Measurements from ENCODE around the gene KCNJ5. TPM values are rescaled to one million over a fixed set of nuclear protein-coding genes. Genes with fewer than 3 reads are reported as not detected.

Gene KCNJ5
- polyA plus RNA-seq, 1 donor from 2014 or later, result not detected

- Mint-ChIP-seq H3K36me3 (no peaks in the 10 kb centered on the region), H3K27me3 (peaks cover 62% of the 10 kb centered on the region), H3K9me3 (peaks cover 0 to 3% (median 0%) of the 10 kb centered on the region in 3 donors), H3K4me1 (peaks cover 11 to 20% (median 15%) of the 10 kb centered on the region in 3 donors), H3K4me3 (no peak overlapping the region), H3K27ac (no peak overlapping the region)
Measured at GRCh38 chr11:128907585-128907984, 16.4 kb downstream of the KCNJ5 start.

GRCh38 chr11:128908391-128909246 lies 17.5 kb downstream of the KCNJ5 start:
- H3K27me3 Mint-ChIP-seq, result peaks cover 53% of the 10 kb centered on the region
- H3K36me3 Mint-ChIP-seq, result no peaks in the 10 kb centered on the region
- H3K4me3 Mint-ChIP-seq, result no peak overlapping the region
- peaks cover 0 to 3% (median 0%) of the 10 kb centered on the region in 3 donors for H3K9me3 Mint-ChIP-seq
- no peak overlapping the region for H3K27ac Mint-ChIP-seq
- H3K4me1 Mint-ChIP-seq, result peaks cover 11 to 19% (median 14%) of the 10 kb centered on the region in 3 donors

GRCh38 chr11:128909438-128910125 lies 18.4 kb downstream of the KCNJ5 start:
- Mint-ChIP-seq H3K4me1 (peaks cover 3 to 9% (median 5%) of the 10 kb centered on the region in 3 donors), H3K9me3 (peaks cover 0 to 3% (median 0%) of the 10 kb centered on the region in 3 donors), H3K27ac (no peak overlapping the region)

GRCh38 chr11:128910576-128910975 lies 19.4 kb downstream of the KCNJ5 start:
- H3K4me1 Mint-ChIP-seq, result peaks cover 0 to 6% (median 3%) of the 10 kb centered on the region in 3 donors
- H3K27me3 Mint-ChIP-seq, result peaks cover 43% of the 10 kb centered on the region
- peaks cover 2% of the 10 kb centered on the region for H3K36me3 Mint-ChIP-seq

More at GRCh38 chr11:128909438-128910125, 18.4 kb downstream of the KCNJ5 start:
- H3K4me3 Mint-ChIP-seq, result no peak overlapping the region
- no peaks in the 10 kb centered on the region for H3K36me3 Mint-ChIP-seq
- peaks cover 43% of the 10 kb centered on the region for H3K27me3 Mint-ChIP-seq

GRCh38 chr11:128911239-128911638 lies 20.1 kb downstream of the KCNJ5 start:
- Mint-ChIP-seq H3K4me1 (peaks cover 0 to 3% (median 0%) of the 10 kb centered on the region in 3 donors), H3K36me3 (peaks cover 2% of the 10 kb centered on the region), H3K27ac (no peak overlapping the region), H3K4me3 (no peak overlapping the region), H3K9me3 (peaks cover 0 to 2% (median 0%) of the 10 kb centered on the region in 3 donors), H3K27me3 (peaks cover 40% of the 10 kb centered on the region)

More at GRCh38 chr11:128910576-128910975, 19.4 kb downstream of the KCNJ5 start:
- Mint-ChIP-seq H3K27ac (no peak overlapping the region), H3K9me3 (peaks cover 0 to 3% (median 0%) of the 10 kb centered on the region in 3 donors), H3K4me3 (no peak overlapping the region)

- peaks cover 36% of the 10 kb centered on the region for H3K27me3 Mint-ChIP-seq
- H3K36me3 Mint-ChIP-seq, result peaks cover 2% of the 10 kb centered on the region
Measured at GRCh38 chr11:128911701-128912100, 20.5 kb downstream of the KCNJ5 start.

GRCh38 chr11:128913806-128914205 lies 22.6 kb downstream of the KCNJ5 start:
- H3K4me3 Mint-ChIP-seq, result no peak overlapping the region
- H3K36me3 Mint-ChIP-seq, result peaks cover 2% of the 10 kb centered on the region
- peaks cover 33% of the 10 kb centered on the region for H3K27me3 Mint-ChIP-seq
- peak overlapping the region in 1 of 3 donors; percentile 87 for H3K27ac Mint-ChIP-seq
- peaks cover 0 to 1% (median 0%) of the 10 kb centered on the region in 3 donors for H3K4me1 Mint-ChIP-seq
- H3K9me3 Mint-ChIP-seq, result peaks cover 0 to 4% (median 0%) of the 10 kb centered on the region in 3 donors

More at GRCh38 chr11:128911701-128912100, 20.5 kb downstream of the KCNJ5 start:
- H3K9me3 Mint-ChIP-seq, result peaks cover 0 to 2% (median 0%) of the 10 kb centered on the region in 3 donors
- H3K4me3 Mint-ChIP-seq, result no peak overlapping the region
- H3K27ac Mint-ChIP-seq, result no peak overlapping the region
- peaks cover 0 to 3% (median 0%) of the 10 kb centered on the region in 3 donors for H3K4me1 Mint-ChIP-seq

- no peak overlapping the region for H3K27ac Mint-ChIP-seq
- H3K27me3 Mint-ChIP-seq, result peaks cover 31% of the 10 kb centered on the region
- H3K36me3 Mint-ChIP-seq, result peaks cover 2% of the 10 kb centered on the region
- peaks cover 0 to 4% (median 0%) of the 10 kb centered on the region in 3 donors for H3K9me3 Mint-ChIP-seq
- no peak overlapping the region for H3K4me3 Mint-ChIP-seq
- H3K4me1 Mint-ChIP-seq, result peaks cover 0 to 4% (median 0%) of the 10 kb centered on the region in 3 donors
Measured at GRCh38 chr11:128914216-128915148, 23.3 kb downstream of the KCNJ5 start.

- H3K27me3 Mint-ChIP-seq, result peaks cover 29% of the 10 kb centered on the region
- peaks cover 0 to 4% (median 0%) of the 10 kb centered on the region in 3 donors for H3K4me1 Mint-ChIP-seq
- H3K4me3 Mint-ChIP-seq, result peak overlapping the region in 1 of 4 donors; percentile 47
- no peak overlapping the region for H3K27ac Mint-ChIP-seq
- H3K9me3 Mint-ChIP-seq, result peaks cover 0 to 4% (median 0%) of the 10 kb centered on the region in 3 donors
- H3K36me3 Mint-ChIP-seq, result peaks cover 2% of the 10 kb centered on the region
Measured at GRCh38 chr11:128915149-128915521, 24.0 kb downstream of the KCNJ5 start.

GRCh38 chr11:128916037-128916572 lies 24.9 kb downstream of the KCNJ5 start:
- Mint-ChIP-seq H3K27ac (peak overlapping the region in 1 of 3 donors; percentile 91), H3K27me3 (peaks cover 32% of the 10 kb centered on the region), H3K4me1 (peaks cover 0 to 4% (median 0%) of the 10 kb centered on the region in 3 donors), H3K36me3 (peaks cover 2% of the 10 kb centered on the region), H3K9me3 (peaks cover 0 to 4% (median 0%) of the 10 kb centered on the region in 3 donors), H3K4me3 (no peak overlapping the region)

- H3K36me3 Mint-ChIP-seq, result peaks cover 2% of the 10 kb centered on the region
- H3K27me3 Mint-ChIP-seq, result peaks cover 29% of the 10 kb centered on the region
- H3K4me1 Mint-ChIP-seq, result peaks cover 0 to 4% (median 0%) of the 10 kb centered on the region in 3 donors
- no peak overlapping the region for H3K4me3 Mint-ChIP-seq
- no peak overlapping the region for H3K27ac Mint-ChIP-seq
- peaks cover 0 to 4% (median 0%) of the 10 kb centered on the region in 3 donors for H3K9me3 Mint-ChIP-seq
Measured at GRCh38 chr11:128916681-128917080, 25.5 kb downstream of the KCNJ5 start.

- Mint-ChIP-seq H3K27ac (no peak overlapping the region), H3K4me1 (peaks cover 0 to 5% (median 0%) of the 10 kb centered on the region in 3 donors), H3K36me3 (peaks cover 2% of the 10 kb centered on the region), H3K4me3 (no peak overlapping the region), H3K9me3 (peaks cover 0 to 4% (median 0%) of the 10 kb centered on the region in 3 donors), H3K27me3 (peaks cover 27% of the 10 kb centered on the region)
Measured at GRCh38 chr11:128917144-128917724, 26.1 kb downstream of the KCNJ5 start.

GRCh38 chr11:128919216-128919615 lies 28.1 kb downstream of the KCNJ5 start:
- H3K9me3 Mint-ChIP-seq, result peaks cover 0 to 4% (median 0%) of the 10 kb centered on the region in 3 donors
- peaks cover 27% of the 10 kb centered on the region for H3K27me3 Mint-ChIP-seq
- H3K4me3 Mint-ChIP-seq, result peak overlapping the region in 1 of 4 donors; percentile 47
- H3K4me1 Mint-ChIP-seq, result peaks cover 0 to 8% (median 0%) of the 10 kb centered on the region in 3 donors
- peaks cover 2% of the 10 kb centered on the region for H3K36me3 Mint-ChIP-seq
- peak overlapping the region in 1 of 3 donors; percentile 57 for H3K27ac Mint-ChIP-seq

All from IgD-negative memory B cell (primary cell).